GM21526 (cell line): ENCODE results near the gene PROKR1.

Experiments
- ATAC-seq: cut with Tn5 transposase; IDR thresholded peaks from one replicate; pipeline ENCODE4 v1.9.1; 2021; ENCODE audit warnings: moderate library complexity; ENCODE audit not compliant: unreplicated experiment, low FRiP score

Gene PROKR1

DNA sequence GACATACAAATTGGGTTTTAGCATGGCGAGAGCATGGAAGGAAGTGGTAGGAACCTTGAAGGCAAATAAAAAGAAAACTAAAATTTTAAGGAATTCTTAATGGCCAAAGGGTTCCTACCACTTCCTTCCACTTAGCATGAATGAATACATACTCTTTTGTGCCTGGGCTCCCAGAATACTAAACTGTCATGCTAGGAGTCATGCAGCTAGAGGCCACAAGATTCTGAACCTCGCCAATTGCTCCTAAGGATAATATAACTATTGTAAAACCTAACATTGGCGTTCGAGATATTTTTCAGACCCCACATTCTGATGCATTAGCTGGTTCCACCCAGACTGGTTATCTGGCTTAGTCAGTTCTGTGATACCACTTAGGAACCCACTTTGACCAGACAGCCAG is 52.6 kb downstream of the PROKR1 start:
- ATAC-seq = no peak

DNA sequence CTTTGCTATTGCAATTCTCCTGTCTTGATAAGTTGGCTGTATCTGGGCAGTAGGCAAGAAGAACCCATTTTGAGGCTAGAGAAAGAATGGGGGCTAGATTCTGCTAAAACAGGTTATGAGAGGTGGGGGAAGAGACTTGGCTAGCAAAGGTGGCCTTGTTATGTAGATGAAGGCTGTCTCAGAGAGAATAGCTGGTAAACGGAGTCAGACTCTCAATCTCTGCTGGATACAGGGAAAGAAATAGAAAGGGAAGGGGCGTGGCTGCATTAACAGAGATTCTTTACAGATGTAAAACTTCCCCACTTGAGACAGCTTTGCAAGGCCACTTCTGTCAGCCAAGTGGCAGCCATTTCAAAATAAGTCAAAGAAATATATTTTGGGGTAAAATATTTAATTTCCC is 53.2 kb downstream of the PROKR1 start:
- no peak for ATAC-seq

DNA sequence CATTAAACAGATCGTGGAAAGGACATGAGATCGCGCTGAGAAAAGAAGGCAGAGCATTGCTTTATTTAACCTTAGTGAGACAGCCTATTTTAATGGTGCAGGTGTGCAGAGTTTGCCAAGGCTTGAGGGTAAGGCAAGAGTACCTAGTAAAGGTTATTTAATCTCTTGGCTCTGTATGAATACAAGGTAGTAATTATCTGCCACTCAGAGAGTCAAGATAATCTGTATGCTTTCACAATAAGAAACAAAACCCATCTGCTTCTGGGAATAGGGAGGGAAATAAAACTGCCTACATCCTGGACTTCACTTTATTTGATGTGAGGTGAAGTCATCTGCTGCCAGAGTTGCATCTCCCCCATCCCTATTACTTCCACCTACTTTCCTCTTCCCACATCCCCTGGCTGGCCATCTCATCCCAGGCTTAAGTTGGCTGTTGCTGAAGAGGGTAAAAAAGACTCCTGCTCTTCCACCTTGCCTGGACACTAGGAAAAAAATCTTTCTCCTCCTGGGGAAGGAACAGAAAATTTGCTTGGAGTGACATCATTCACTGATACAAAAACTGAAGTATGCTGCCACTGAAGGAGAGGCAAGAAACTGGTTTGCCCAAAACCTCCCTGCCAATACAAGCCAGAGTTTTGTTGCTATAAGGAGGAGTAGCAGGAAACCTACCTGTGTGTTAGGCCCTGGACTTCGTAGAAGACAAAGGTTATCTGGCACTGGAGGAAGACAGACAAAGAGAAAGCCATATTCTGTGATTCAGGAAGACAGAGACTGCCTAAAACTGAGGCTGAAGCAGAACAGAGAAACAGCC is 55.4 kb downstream of the PROKR1 start:
- ATAC-seq = no peak

GRCh38 chr2:68700560-68700959 is 57.2 kb downstream of the PROKR1 start:
- ATAC-seq = no peak

- no peak for ATAC-seq
Measured at GRCh38 chr2:68706637-68707036, 63.3 kb downstream of the PROKR1 start.
